HuH-7 (cell line): ENCODE results near the gene GEMIN5.
"Not testable (repeated sequence)": the region's sequence is repeated elsewhere in the genome, so short reads cannot be mapped to it uniquely, and the experiment has no call there.

Experiments
- DNase-seq: peaks from one replicate; pipeline ENCODE4 v3.0.0; 2011; ENCODE audit warnings: low spot score

The GEMIN5 gene

DNA sequence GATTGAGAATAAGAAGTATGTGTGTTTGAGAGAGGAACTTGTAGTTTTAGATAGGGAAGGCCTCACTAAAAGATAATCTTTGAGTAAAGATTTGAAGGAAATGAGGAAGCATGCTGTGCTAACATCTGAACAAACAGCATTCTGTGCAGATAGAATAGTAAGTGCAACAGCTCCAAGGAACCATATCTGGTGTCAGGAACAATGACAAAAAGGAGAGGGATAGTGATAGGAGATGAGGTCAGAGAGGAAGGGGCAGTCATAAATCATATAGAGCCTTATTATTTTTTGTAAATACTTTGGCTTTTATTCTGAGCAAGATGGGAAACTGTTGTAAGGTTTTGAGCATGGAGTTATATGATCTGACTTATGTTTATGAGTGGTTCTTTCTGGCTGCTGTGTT lies 6.7 kb upstream of the GEMIN5 start:
- no peak for DNase-seq

DNA sequence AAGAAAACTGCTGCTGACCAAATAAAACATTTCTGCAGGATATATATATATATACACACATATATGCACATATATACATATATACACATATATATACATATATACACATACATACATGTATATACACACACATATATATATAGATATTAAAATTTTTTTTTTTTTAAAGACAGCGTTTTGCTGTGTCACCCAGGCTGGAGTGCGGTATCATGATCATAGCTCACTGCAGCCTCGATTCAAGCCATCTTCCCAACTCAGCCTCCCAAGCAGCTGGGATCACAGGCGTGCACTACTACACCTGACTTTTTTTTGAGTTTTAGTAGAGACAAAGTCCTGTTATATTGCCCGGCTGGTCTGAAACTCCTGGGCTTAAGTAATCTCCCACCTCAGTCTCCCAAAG lies 5.5 kb upstream of the GEMIN5 start:
- DNase-seq: no peak

DNA sequence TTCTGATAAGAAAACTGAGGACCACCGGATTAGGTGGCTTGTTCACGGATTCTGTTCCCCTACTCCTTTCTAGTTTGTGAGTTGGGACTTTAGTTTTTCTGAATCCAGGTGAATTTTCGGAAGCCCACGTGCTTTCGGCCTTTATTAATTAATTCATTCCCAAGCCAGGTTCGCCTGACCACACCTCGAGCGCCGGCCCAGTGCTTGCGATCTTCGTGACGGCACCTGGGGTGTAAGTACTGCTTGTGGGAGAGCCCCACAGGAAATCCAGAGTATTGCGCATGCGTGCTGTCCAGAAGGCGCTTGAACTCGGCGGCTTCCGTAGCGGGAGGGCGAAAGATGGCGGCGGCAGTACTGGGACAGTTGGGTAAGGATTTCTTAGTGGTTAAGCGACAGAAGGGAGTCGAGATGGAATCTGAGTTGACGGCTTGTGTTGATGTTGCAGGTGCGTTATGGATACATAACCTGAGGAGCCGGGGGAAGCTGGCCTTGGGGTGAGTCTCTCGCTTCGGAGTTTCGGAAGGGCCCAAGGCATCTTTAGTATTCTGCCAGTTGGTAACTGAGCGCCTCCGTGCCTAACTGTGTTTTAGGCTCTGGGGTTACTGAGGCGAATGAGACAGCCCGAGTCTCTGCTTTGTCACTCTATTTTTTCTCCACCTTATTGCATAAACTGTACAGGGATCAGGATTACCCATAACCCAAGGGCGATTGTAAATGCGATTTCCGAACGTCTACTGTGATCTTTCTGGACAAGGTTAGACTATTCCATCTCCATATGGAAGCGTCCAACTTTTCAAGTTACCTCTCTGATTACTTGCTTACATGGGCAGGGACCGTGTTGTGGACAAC lies 3.0 kb upstream of the GEMIN5 start, which contains the start of gene MRPL22:
Gene MRPL22 (plus strand): TSS at position 302 of the 849 bp plus-strand sequence. CDS start 38 bp downstream, at position 340.
- peak; percentile 98 for DNase-seq

DNA sequence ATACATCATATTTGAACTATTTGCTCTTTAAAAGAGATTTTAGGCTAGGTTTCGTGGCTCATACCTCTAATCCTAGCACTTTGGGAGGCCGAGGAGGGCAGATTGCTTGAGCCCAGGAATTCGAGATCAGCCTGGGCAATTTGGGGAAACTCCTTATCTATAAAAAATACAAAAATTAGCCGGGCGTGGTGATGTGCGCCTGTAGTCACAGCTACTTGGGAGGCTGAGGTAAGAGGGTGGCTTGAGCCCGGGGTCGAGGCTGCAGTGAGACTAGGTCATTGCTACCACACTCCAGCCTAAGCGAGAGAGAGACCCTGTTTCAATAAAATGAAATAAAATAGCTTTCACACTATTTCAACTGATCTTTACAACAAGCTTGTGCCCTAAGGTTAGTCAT lies 2.4 kb upstream of the GEMIN5 start:
- no peak for DNase-seq

DNA sequence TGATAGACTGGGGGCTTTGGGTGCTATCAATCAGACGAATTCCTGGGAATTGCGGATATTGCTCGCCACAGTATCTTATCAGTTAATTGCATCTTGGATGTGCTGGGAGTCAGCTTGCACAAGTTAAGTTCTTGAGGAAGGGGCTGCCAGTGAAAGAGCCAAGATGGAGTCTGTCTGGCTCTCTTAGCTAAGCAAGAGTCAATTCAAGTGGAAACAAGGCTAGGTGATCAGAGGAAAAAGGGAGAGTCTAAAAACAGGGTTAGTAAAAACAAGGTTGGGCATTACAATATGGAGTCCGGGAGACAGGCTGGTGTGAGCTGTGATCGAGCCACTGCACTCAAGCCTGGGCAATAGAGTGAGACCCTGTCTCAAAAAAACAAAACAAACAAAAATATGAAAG lies 1.4 kb upstream of the GEMIN5 start:
- DNase-seq: not testable (repeated sequence)

DNA sequence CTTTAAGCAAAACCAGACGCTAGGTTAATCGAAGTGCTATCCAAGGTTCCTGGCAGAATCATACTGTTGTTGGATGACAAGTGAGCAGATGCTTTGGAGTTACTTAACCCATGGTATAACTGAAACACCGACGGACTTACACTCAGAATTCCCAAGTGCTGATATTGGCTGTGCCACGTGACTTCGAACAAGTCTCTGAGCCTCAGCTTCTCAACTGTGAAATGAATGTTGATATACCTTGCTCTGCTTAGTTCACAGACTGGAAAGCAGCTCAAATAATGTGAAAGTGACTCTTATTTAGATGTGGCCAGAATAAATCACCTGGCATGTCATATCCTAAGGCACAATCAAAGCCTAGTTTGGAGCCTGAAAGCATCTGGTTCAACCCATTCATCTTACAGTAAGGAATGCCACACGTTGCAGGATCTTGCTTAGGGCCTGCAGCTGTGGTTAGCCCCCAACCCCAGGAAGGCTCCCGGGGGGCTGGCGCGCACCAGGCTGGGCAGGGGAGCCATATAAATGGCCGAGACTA lies 759 bp downstream of the GEMIN5 start:
- DNase-seq: no peak

DNA sequence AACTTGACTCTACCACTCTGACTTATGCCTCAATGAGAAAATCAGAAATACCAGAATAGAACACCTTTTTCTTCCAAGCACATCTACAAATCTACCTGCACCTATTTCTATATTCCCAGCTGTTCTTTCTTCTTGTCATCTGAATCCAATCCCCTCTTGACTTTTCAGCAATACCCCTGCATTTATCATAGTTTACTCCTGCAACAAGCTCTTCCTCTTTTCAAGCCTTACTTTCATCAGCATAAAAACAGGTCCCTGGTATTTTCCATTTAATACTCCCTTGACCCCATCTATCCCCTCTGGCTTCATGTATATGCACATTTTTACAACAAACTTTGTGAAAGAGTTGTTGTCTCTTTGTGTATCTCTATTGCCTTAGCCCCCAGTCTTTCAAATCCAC lies 3.1 kb downstream of the GEMIN5 start:
- no peak for DNase-seq

DNA sequence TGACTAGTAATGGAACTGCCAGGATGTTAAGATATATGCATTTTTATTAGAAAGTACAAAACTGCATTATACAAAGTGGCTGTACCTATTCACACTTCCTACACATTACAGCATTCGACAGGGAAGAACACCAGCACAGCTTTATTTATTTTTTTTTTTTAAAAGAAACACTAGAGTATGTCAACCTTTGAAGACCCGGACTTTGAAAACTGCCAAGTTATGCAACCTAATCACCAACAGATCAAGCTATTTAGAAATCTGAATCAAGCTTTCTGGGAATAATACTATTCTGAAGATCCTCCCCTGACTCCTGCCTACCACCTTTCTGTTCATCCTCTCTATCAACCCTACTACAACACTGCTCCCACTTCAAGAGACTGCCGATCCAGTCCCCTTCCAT lies 4.5 kb downstream of the GEMIN5 start:
- DNase-seq: no peak

DNA sequence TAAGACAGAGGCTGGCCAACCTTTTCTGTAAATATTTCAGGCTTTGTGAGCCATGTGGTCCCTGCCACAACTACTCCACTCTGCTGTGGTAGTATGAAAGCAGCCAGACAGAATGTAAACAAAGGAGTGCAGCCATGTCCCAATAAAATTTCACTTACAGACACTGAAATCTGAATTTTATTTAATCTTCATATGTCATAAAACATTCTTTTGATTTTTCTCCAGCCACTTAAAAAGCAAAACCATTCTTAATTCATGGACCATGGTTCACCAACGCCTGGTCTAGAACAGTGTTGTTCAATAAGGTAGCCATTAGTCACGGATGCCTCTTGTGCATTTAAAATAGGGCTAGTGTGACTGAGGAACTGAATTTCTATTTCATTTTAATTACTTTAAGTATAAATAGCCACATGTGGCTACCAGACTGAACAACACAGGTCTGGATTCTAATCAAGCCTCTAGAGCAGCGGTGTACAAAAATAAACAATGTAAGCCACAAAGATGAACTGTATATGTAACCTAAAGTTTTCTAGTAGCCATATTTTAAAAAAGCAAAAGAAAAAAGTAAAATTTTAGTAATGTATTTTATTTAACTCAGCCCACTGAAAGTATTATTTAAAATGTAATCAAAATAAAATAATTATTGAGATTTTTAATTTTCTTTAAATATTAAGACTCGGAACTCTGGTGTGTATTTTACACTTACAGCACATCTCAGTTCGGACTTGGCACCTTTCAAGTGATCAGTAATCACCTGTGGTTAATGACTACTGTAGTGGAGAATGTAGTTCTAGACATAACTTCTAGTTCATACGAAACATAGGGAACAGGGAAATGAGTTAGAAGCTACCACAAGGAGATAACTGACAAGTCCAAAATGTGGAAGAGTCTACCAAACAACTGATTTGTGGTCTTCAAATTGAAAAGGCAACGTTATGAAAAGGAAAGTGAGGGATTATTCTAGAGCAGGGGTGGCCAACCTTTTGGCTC lies 14.3 kb downstream of the GEMIN5 start:
- DNase-seq: no peak

DNA sequence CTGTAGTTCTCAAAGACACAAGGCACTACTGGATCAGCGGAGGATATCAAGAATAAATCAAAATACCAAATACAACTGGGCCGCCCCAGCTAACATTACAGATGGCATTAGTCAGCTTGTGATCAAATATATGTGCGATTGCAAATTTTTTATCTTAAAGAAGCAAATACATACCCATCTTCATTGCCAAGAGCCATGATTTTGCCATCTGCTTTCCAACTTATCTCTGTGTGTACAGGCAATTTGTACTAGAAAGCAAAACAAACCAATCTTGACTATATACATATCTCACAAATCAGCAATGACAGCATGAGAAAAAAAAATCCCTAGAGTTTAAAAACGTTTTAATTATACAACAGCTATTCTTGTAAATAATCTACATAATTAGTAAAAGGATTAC lies 20.3 kb downstream of the GEMIN5 start:
- DNase-seq: no peak

DNA sequence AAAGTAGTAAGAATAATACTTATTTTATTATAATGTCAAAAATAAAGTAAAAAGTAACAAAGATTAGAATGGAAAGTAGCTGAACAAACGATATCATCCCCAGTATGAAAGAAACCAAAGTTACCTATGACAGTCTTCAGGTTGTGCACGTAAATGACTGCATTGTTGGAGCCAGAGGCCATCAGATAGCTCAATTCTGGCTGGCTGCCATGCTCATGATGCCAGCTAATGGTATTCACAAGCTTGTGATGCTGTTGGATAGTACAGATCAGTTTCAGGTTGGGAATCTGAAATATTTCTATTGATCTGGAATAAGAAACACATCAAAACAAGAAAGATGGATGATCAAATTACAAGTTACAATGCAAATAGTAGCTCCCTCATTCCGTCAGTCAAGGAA lies 21.1 kb downstream of the GEMIN5 start:
- DNase-seq: no peak

DNA sequence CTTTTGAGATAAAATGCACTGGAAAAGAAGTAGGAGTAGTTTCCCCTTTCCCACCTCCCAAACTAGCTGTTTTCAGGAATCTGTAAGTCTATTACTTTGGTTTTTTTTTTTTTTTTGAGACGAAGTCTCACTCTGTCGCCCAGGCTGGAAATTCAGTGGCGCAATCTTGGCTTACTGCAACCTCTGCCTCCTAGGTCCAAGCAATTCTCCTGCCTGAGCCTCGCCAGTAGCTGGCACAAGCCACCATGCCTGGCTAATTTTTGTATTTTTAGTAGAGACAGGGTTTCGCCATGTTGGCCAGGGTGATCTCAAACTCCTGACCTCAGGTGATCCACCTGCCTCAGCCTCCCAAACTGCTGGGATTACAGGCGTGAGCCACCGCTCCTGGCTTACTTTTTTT lies 32.4 kb downstream of the GEMIN5 start:
- not testable (repeated sequence) for DNase-seq

DNA sequence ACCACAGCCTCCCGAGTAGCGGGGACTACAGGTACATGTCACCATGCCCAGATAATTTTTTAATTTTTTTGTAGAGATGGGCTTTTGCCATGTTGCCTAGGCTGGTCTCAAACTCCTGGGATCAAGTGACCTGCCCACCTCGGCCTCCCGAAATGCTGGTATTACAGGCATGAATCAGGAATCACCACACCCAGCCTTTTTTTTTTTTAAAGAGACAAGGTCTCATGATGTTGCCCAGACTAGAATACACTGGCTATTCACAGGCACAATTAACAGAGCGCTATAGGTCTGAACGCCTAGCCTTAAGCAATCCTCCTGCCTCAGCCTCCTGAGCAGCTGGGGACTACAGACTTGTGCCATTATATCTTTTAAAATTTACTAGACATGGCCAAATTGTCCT lies 36.1 kb downstream of the GEMIN5 start:
- no peak for DNase-seq

DNA sequence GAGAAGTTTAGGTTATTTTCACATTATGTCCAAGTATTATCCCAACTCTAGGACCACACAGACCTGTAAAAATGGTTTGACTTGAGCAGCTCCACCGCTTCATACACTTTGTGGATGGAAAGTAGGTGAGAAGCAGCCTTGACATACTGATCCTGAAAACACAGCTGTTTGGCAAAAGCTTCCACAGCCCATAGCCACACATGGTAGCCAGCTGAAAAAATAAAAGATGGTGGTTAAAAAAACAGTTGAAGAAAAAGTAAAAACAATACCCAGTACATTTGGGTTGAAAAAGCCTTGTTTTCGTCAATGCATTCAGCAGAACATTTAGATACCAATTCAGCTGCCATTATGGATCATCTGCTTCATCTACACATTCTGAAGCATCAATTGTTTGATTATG lies 36.7 kb downstream of the GEMIN5 start:
- no peak for DNase-seq

DNA sequence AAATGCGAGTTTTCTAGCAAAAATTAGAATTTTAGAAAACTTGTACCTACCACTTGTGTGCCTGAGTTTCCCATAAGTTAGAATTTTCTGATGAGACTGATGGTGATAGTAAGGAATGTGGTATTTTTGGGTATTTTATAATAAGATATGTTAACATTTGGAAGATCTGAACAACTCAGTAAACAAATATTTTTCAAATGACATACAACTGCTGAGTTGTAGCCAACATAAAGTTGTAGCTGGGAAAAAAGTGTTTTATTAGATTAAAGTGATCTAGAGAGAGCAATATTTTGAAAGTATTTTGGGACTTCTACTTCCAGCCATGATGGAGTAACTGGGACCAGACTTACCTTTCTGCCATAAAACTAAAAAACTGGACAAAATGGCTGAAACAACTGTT lies 37.9 kb downstream of the GEMIN5 start:
- no peak for DNase-seq

DNA sequence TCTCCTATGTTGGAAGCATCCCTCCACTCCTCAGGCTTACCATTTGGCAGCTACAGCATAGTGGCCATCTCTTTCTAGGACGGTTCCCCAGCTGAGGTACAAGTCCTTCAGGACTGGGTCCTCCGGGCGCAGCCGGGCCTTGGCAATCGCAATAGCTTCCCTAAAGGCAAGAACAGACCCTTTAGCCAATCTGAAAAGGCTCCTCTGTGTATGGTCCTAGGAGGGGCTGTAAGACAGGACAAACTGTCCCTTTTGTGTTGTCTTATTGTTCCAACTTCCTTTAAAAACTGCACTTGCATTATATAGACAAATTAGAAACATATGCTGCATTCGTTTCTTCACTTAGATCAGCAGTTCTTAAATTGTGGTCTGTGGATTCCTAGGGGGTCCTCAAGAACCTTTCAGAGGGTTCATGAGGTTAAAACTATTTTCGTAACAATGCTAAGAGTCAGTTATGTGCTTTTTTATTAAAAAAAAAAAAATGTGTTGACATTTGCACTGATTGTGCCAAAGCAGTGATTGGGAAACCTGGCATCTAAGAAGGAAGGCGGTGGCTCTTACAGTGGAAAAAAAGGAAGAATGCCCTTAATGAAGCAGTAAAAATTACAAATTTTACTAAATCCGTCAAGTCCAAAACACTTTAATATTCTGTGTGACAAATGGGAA lies 38.7 kb downstream of the GEMIN5 start:
- DNase-seq: no peak

DNA sequence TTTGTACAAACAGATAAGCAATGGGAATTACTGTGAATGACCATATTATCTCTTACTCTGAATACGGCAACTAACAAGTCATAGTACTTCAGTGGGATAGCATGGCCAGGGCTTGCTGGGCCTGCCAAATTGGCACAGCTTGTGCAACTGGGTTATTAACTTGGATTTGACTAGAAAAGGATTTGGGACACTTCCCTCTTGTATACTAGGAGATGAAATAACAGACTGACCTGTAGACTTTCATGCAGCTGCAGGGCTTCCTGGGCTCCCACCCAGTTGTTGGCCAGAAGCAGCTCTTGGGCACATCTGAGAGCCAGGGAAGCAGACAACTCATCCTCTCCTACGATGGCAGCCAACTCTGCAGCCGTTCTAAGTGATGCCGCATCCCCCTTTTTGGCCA lies 39.8 kb downstream of the GEMIN5 start:
- DNase-seq: no peak

DNA sequence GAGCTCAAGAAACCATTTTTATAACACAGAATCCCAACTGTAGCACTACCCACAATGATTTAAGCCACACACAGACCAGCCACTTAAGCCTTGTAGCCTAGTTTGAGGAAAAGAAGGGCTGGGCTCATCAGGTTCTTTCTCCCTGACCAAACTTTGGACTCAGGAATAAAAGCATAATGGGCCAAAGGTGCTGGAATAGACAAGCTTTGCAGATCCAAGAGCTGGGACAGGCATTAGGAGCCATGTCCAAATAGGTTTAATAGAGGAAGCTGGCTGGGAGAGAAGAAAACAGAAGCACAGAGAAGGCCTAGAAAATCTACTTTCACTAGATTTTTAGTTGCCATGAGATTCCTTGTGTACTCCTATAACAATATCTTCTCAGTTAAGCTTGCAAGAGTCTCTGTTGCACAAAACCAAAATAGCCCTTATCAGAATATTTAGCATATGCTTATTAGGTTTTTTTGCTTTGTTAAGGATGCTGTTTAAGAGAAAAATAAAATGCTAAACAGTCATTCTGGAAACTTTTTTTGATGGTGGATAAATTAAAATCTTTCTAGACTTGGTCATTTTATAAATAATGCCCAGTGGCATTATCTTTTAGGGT lies 41.3 kb downstream of the GEMIN5 start:
- DNase-seq: no peak

DNA sequence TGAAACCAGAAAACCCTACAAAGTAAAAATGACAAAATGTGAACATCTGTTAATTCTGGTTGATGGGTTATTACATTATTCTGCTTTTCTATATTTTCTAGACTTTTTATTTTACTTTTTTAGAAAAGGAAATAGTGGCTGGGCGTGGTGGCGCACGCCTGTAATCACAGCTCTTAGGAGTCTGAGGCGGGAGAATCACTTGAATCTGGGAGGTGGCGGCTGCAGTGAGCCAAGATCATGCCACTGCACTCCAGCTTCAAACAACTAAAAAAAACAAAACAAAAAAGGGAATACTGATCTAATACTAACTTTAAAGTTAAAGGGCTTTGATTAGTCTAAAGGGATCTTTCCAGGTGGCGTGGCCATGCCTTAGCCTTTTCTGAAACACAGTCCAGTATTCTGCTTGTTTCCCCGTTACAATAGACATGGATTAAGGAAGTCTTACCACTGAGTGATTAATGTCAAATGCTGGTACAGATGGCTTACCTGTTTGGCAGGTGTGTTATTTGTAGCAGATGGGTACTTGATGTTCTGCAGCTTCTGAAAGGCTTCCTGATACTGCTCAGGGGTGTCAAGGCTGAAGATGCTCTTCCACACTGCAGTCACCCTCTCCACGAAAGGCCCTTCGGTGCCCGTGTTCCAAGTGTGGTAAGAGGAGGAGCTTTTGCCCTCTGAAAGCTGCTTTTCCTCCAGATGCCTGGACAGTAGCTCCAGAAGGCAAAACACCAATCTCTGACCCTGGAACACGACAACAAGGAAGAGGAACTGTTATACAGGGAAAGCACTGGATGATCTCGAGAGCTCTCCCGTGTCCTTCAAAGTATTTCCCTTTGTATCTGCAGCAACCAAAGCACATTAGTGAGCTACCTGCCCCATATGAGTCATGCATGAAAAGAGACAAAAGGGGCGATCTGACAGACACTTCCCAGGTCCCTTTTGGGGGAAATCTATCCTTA lies 42.1 kb downstream of the GEMIN5 start:
- no peak for DNase-seq

DNA sequence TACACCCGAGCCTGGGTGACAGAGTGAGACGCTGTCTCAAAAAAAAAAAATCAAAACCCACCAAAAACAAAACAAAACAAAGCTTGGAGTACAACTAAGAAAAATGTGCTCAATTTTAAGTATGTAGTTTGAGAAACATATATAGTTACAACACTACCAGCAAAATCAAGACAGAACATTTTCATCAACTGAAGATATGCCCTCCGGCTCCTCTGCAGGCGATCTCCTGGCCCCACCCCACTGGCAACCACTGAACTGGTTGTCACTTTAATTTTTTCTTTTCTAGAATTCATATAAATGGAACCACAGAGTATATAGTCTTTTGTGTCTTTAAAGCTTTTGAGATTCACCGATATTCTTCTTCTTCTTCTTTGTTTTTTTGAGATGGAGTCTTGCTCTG lies 44.6 kb downstream of the GEMIN5 start:
- DNase-seq: no peak

DNA sequence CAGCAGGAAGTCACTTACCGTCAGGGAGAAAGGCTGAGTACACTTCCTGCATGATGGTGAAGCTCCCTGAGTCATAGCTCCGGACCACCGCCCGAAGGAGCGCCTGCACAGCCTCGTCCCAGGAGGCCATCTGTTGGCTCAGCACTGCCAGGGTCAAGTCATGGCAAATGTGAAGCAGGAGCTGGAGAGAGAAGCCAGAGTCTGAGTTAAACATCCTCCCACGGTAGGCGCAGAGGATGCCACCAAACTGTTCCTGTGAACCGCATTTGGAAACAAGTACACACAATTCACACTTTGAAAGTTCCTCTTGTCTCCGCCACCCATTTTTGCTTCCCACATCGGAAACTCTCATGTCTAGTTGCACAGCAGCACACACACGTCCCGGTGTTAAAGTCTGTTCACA lies 45.6 kb downstream of the GEMIN5 start:
- DNase-seq: no peak
